GM19397 (cell line): Measurements from ENCODE around the gene AGAP1.

Source experiments
- ATAC-seq: cut with Tn5 transposase; IDR thresholded peaks from one replicate; pipeline ENCODE4 v1.9.1; 2021; ENCODE audit warnings: mild to moderate bottlenecking, moderate library complexity; ENCODE audit not compliant: unreplicated experiment

The AGAP1 gene

GRCh38 chr2:235546436-235546835 is 52.6 kb downstream of the AGAP1 start:
- ATAC-seq, result no peak

- no peak for ATAC-seq
Observed at GRCh38 chr2:235549735-235550377, 56.0 kb downstream of the AGAP1 start.

- no peak for ATAC-seq
Observed at GRCh38 chr2:235550378-235550760, 56.5 kb downstream of the AGAP1 start.

GRCh38 chr2:235550946-235551345 is 57.1 kb downstream of the AGAP1 start:
- no peak for ATAC-seq

- ATAC-seq, result no peak
Observed at GRCh38 chr2:235551965-235552364, 58.1 kb downstream of the AGAP1 start.

- no peak for ATAC-seq
Observed at GRCh38 chr2:235552671-235553070, 58.8 kb downstream of the AGAP1 start.

GRCh38 chr2:235553291-235553690 is 59.4 kb downstream of the AGAP1 start:
- no peak for ATAC-seq

GRCh38 chr2:235553696-235554100 is 59.9 kb downstream of the AGAP1 start:
- ATAC-seq, result no peak

GRCh38 chr2:235554385-235554784 is 60.5 kb downstream of the AGAP1 start:
- ATAC-seq, result no peak

- no peak for ATAC-seq
Observed at GRCh38 chr2:235554936-235555335, 61.1 kb downstream of the AGAP1 start.

GRCh38 chr2:235555371-235555770 is 61.5 kb downstream of the AGAP1 start:
- ATAC-seq, result no peak

GRCh38 chr2:235556086-235556485 is 62.2 kb downstream of the AGAP1 start:
- ATAC-seq, result no peak

- no peak for ATAC-seq
Observed at GRCh38 chr2:235556901-235557300, 63.1 kb downstream of the AGAP1 start.

- no peak for ATAC-seq
Observed at GRCh38 chr2:235557903-235558302, 64.1 kb downstream of the AGAP1 start.

GRCh38 chr2:235558572-235558971 is 64.7 kb downstream of the AGAP1 start:
- no peak for ATAC-seq

GRCh38 chr2:235560345-235560744 is 66.5 kb downstream of the AGAP1 start:
- no peak for ATAC-seq

GRCh38 chr2:235561450-235561849 is 67.6 kb downstream of the AGAP1 start:
- no peak for ATAC-seq

- ATAC-seq, result no peak
Observed at GRCh38 chr2:235562065-235562747, 68.4 kb downstream of the AGAP1 start.

- ATAC-seq, result no peak
Observed at GRCh38 chr2:235563056-235563910, 69.4 kb downstream of the AGAP1 start.

- no peak for ATAC-seq
Observed at GRCh38 chr2:235564066-235564465, 70.2 kb downstream of the AGAP1 start.

GRCh38 chr2:235564884-235565530 is 71.2 kb downstream of the AGAP1 start:
- ATAC-seq, result no peak
